Measurements from ENCODE around the gene HAPLN3.

GRCh38 chr15:88874275-88874674 is 21.1 kb downstream of the HAPLN3 start:
- no peak for TF ChIP-seq ZNF416 (tag by site-specific recombination; IDR thresholded peaks at IDR 0.05)
- TF ChIP-seq ZBTB26 (tag by site-specific recombination; optimal IDR thresholded peaks at IDR 0.05): no peak
- no peak for TF ChIP-seq ZNF23 (tag by site-specific recombination; IDR thresholded peaks at IDR 0.05; ENCODE audit: borderline replicate concordance)
- TF ChIP-seq ZNF521 (tag by site-specific recombination; IDR thresholded peaks at IDR 0.05): no peak
- no peak for TF ChIP-seq ZNF660 (tag by site-specific recombination; IDR thresholded peaks at IDR 0.05)
- no peak for TF ChIP-seq YY1 (tag by site-specific recombination; IDR thresholded peaks at IDR 0.05)
- no peak for TF ChIP-seq ZBTB21 (tag by site-specific recombination; IDR thresholded peaks at IDR 0.05)
